ENCODE results near the gene TDRD9. TPM values are rescaled to one million over a fixed set of nuclear protein-coding genes. Genes with fewer than 3 reads are reported as not detected.

The TDRD9 gene
- total RNA-seq, 1 donor from 2014 or later, result not detected

- H3K27ac Mint-ChIP-seq, result no peak overlapping the region
These were observed 167.4 kb downstream of the TDRD9 start for GRCh38 chr14:104095426-104096310.

GRCh38 chr14:104096318-104096717, 168.1 kb downstream of the TDRD9 start:
- Mint-ChIP-seq H3K4me1 (ENCODE audit: low read depth) (peaks cover 3% of the 10 kb centered on the region), H3K36me3 (ENCODE audit: insufficient read depth) (no peaks in the 10 kb centered on the region), H3K27me3 (peaks cover 11% of the 10 kb centered on the region), H3K27ac (no peak overlapping the region), H3K9me3 (ENCODE audit: low read depth) (no peaks in the 10 kb centered on the region), H3K4me3 (ENCODE audit: low read depth) (no peak overlapping the region)
- no peak for DNase-seq (ENCODE audit: low spot score, unreplicated experiment)
- no peak for TF ChIP-seq CTCF (IDR thresholded peaks at IDR 0.05; ENCODE audit: unreplicated experiment)

More at GRCh38 chr14:104095426-104096310, 167.4 kb downstream of the TDRD9 start:
- DNase-seq (ENCODE audit: low spot score, unreplicated experiment), result no peak
- H3K4me3 Mint-ChIP-seq (ENCODE audit: low read depth), result no peak overlapping the region
- no peaks in the 10 kb centered on the region for H3K9me3 Mint-ChIP-seq (ENCODE audit: low read depth)
- no peaks in the 10 kb centered on the region for H3K36me3 Mint-ChIP-seq (ENCODE audit: insufficient read depth)
- H3K4me1 Mint-ChIP-seq (ENCODE audit: low read depth), result peaks cover 3% of the 10 kb centered on the region
- H3K27me3 Mint-ChIP-seq, result peaks cover 11% of the 10 kb centered on the region
- TF ChIP-seq CTCF (IDR thresholded peaks at IDR 0.05; ENCODE audit: unreplicated experiment), result no peak

GRCh38 chr14:104096751-104097700, 168.8 kb downstream of the TDRD9 start:
- Mint-ChIP-seq H3K9me3 (ENCODE audit: low read depth) (no peaks in the 10 kb centered on the region), H3K4me1 (ENCODE audit: low read depth) (peaks cover 3% of the 10 kb centered on the region), H3K36me3 (ENCODE audit: insufficient read depth) (no peaks in the 10 kb centered on the region), H3K27me3 (peaks cover 11% of the 10 kb centered on the region), H3K4me3 (ENCODE audit: low read depth) (no peak overlapping the region), H3K27ac (no peak overlapping the region)
- peak; percentile 33 for TF ChIP-seq CTCF (IDR thresholded peaks at IDR 0.05; ENCODE audit: unreplicated experiment)
- no peak for DNase-seq (ENCODE audit: low spot score, unreplicated experiment)

GRCh38 chr14:104098272-104099095, 170.2 kb downstream of the TDRD9 start:
- Mint-ChIP-seq H3K27ac (no peak overlapping the region), H3K4me1 (ENCODE audit: low read depth) (peaks cover 3% of the 10 kb centered on the region), H3K9me3 (ENCODE audit: low read depth) (no peaks in the 10 kb centered on the region), H3K4me3 (ENCODE audit: low read depth) (no peak overlapping the region), H3K27me3 (peaks cover 11% of the 10 kb centered on the region), H3K36me3 (ENCODE audit: insufficient read depth) (no peaks in the 10 kb centered on the region)
- no peak for DNase-seq (ENCODE audit: low spot score, unreplicated experiment)
- no peak for TF ChIP-seq CTCF (IDR thresholded peaks at IDR 0.05; ENCODE audit: unreplicated experiment)
